GM12874 (cell line): ENCODE results near the gene SKIC8.

ENCODE experiments used
- CTCF ChIP-seq: IDR thresholded peaks from 2 replicates; pipeline ENCODE4 v1.5.1; 2011; ENCODE audit warnings: low read depth, mild to moderate bottlenecking, control low read depth, low read length, moderate library complexity; ENCODE audit not compliant: insufficient read depth

SKIC8 gene

GRCh38 chr15:78266806-78267205 lies 32.6 kb downstream of the SKIC8 start:
- no peak for TF ChIP-seq CTCF

- no peak for TF ChIP-seq CTCF
Measured at GRCh38 chr15:78266229-78266628, 33.2 kb downstream of the SKIC8 start.

- TF ChIP-seq CTCF = no peak
Measured at GRCh38 chr15:78265752-78266224, 33.6 kb downstream of the SKIC8 start.

- no peak for TF ChIP-seq CTCF
Measured at GRCh38 chr15:78265137-78265460, 34.3 kb downstream of the SKIC8 start.

- TF ChIP-seq CTCF = no peak
Measured at GRCh38 chr15:78264304-78265136, 34.9 kb downstream of the SKIC8 start, which contains the start of gene DNAJA4. Gene DNAJA4 (plus strand): TSS chr15:78264562. CDS start chr15:78264764, 202 bp downstream.

GRCh38 chr15:78263907-78264303 lies 35.5 kb downstream of the SKIC8 start:
- TF ChIP-seq CTCF = no peak

- TF ChIP-seq CTCF = no peak
Measured at GRCh38 chr15:78263351-78263781, 36.0 kb downstream of the SKIC8 start.
